Stimulated activated CD8-positive, alpha-beta memory T cell treated with anti-CD3 and anti-CD28 coated beads, Interleukin-12 subunit alpha, Interleukin-12 subunit beta, amount 100 ng/mL, for 24 hours (primary cell): Measurements from ENCODE around the gene NR4A3.

Source experiments
- DNase-seq: peaks from one replicate; pipeline ENCODE4 v3.0.0-alpha.2; 2020; ENCODE audit errors: extremely low read depth

The NR4A3 gene

DNA sequence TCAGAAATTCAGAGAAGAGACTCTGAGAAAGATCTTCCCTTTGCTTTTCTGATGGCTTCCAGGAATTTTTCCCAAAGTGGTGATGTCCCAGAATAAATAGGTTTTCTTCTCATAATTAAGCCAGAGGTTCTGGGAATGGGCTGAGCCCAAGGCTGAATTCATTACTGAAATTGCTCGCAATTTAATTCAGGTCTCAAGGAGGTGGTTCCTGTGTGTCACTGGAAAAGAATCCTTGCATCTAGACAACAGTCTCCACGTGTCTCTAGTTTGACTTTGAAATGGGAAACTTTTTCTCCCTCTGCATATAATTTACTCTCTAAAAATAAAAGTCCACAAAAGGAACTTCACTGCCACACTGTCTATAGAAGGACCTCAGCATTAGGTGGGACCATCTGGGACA, 57.0 kb downstream of the NR4A3 start:
- no peak for DNase-seq

DNA sequence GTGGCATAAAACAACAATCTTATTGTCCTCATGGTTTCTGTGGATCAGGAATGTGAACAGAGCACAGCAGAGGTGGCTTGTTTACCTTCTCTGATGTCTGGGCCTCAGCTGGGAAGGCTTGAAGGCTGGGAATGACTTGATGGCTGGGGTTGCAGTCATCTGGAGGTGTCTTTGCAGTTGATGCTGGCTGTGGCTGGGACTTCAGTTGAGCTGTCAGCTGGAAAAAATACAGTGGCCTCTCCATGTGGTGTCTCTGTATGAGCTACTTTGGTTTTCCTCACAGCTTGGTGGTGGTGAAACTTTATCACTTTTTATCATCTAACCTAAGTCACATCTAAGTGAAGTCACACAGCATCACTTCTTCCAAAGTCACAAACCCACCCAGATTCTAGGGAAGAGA, 60.1 kb downstream of the NR4A3 start:
- DNase-seq: no peak

DNA sequence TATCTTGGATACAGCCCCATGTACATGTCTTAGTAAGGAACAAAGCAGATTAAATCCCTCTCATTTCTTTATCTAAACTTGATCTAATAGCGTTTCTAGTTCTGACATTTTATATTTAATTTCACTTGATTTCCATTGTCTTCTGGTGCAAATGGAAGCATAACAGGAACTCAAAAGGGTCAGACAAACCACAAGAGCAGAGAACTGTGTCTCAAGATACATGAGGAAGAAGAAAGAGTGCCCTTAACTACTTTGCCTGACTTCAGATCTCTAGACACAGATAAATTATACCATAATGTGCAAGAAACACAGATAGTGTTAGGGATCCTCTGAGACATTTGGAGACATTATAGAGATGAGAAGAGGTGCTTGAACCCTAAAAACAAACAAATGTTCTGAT, 64.1 kb downstream of the NR4A3 start:
- DNase-seq: no peak

DNA sequence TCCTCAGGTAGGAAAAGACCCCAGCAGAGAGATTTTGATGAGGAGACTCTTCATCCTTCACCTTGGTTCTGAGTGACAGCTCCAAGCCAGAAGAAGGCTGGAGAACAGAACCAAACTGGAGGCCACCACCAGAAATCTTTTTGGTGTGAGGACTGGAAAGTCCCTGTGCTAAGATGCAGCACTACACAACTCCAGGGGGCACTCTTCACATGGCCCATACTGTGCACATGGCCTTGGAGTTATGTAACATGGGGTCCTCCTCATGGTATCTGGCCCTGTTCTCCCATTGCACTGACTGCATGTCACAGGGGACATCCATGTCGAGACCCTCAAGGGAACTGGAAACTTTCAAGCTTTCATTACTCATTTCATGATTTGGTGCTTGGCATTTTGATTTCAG, 67.4 kb downstream of the NR4A3 start:
- no peak for DNase-seq

DNA sequence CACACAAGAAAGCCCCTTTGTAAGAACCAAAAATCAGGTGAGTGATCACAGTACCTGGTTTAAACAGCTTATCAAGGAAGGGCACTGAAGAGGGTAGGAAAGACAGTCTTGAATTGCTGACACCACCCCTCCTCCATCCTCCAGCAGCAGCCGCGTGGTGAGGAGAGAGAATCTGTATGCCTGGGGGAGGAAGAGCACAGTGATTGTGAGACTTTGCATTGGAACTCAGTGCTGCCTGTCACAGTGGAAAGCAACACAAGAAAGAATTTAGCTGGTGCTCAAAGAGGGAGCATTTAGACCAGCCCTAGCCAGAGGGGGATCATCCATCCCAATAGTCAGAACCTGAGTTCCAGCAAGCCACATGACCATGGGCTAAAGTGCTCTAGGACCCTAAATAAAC, 73.1 kb downstream of the NR4A3 start:
- DNase-seq: no peak

DNA sequence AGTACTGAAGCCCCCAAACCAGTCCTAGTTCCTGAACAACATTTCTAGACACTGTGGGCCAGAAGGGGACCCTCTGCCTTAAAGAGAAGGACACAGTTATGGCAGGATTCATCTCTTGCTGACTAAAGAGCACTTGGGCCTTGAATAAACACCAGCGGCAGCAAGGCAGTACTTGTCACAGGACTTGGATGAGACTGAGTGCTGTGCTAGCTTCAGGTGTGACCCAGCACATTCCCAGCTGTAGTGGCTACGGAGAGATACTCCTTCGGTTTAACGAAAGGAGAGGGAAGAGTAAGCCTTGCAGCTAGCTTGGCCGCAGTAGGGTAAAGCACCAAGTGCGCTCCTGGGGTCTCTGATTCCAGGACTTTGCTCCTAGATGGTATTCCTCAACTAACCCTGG, 73.8 kb downstream of the NR4A3 start:
- DNase-seq: no peak

DNA sequence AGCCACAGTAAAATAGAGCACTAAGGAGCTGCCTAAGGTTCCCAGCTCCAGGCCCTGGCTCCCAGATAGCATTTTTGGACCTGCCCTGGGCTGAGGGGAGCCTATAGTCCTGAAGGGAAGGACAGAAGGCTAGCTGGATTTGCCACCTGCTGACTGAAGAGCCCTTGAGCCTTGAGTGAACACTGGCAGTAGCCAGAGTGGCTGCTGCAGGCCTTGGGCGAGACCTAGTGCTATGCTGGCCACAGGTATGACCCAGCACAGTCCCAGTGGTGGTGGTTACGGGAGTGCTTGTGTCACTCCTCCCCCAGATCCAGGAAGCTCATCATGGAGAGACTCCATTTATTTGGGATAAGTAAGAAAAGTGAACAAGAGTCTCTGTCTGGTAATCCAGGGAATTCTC, 74.4 kb downstream of the NR4A3 start:
- DNase-seq: no peak

DNA sequence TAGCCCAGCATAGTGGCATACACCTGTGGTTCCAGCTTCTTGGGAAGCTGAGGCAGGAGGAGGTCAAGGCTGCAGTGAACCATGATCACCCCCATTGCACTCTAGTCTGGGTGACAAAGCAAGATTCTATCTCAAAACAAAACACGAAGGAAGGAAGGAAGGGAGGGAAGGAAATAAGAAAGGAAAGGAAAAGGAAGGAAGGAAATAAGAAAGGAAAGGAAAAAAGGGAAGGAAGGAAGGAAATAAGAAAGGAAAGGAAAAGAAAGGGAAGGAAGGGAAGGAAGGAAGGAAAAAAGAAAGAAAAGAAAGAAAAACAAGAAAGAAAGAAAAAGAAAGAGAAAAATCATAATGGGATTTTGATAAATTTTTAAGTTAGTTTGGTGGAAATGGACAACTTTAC, 81.7 kb downstream of the NR4A3 start:
- DNase-seq: no peak

DNA sequence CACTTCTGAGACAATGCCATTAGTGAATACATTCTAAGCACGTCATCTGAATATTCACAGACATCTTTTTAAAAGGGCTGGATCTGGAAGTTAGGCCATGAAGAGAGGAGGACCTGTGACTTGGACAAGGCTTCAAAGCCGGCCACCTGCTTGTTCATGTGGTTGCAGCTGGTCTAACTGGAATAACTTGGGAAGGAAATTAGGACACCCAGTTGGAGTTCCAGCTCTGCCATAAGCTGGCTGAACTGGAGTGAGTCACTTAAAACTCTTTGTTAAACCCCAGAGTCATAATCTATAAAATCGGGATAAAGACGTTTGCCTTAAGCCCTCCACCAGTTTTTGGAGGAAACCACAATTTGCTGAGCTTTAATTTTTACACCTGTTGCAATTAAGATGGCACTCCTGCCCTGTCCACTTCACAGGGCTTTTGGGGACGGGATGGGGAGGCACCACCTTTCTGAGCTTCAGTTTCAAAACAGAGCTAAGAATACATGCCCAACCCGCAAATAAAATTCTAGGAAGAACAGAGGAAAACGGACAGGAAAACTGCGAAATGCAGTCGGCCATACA, 84.2 kb downstream of the NR4A3 start:
- DNase-seq: no peak

DNA sequence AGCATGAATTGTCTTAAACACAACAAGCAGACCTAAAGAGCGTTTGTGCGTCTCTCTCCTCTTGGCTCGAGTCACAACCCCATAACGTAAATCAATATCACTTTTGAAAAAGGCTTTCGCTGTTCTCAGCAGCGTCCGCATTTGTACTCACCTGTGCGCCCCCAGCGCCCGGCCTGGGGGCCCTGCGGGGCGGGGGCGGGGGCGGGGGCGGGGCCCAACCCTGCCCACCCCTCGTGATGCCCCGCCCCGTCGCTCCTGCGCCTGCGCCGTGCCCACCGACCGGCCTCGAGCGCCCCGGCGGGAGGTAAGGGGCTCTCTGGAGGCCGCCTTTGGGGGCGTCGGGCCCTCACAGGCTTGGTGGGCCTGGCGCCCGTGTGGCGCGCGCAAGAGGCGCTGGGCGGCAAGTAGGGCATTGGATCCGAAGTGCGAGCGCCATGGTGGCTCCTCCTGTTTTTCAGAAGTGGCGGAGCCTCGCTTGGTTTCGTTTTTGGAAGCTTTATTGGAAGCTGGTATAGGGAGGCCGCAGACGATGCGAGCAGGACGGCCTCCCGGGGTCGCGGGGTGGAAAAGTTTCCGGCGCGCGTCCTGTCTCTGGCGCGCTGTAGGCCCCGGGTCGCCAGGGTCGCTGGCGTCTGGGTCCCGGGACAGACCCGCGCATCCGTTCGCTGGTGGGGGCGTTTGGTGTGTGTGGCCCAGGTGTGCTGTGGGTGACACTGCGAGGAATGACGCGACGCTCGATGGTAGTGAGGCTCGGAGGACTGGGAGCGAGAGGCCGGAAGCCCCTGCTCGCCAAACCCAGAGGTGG, 84.9 kb downstream of the NR4A3 start, which contains the start of gene STX17:
STX17 (plus strand) TSS at position 252 of the 805 bp plus-strand sequence. CDS start 8,586 bp downstream, outside the sequence.
- peak; percentile 47 for DNase-seq

DNA sequence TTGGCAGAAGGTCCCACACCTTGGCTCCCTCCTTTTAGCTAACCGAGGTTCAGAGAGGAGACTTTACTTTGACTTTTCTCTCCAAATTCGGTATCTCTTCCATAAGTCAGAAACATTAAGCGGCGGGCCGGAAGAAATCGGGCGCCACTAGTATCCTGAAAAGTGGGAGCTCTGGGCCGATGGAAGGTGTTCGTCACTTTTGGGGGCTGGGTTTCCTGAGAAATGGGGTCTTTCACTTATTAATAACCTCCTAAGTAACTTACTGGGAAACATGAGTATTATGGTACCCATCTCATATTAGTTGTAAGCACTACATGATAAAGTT, 85.5 kb downstream of the NR4A3 start:
- DNase-seq: no peak

DNA sequence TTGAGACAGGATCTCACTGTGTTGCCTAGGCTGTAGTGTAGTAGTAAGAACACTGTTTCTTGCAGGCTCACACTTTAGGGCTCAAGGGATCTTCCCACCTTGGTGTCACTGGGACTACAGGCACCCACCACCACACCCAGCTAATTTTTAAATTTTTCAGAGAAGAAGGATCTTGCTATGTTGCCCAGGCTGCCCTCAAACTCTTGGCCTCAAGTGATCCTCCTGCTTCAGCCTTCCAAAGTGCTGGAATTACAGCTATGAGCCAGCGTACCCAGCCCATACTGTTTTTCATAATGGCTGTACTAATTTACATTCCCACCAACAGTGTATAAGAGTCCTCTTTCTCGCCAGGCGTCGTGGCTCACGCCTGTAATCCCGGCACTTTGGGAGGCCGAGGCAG, 89.9 kb downstream of the NR4A3 start:
- DNase-seq: no peak
